GM23248 (cell line): Measurements from ENCODE around the gene BLOC1S1. TPM values are rescaled to one million over a fixed set of nuclear protein-coding genes. Genes with fewer than 3 reads are reported as not detected.
A peak's percentile ranks its signal among the peaks of the same experiment; 100 is the strongest.

Experiments used
- DNase-seq: peaks from one replicate; pipeline ENCODE4 v3.0.0-alpha.2; 2015
- H2AFZ ChIP-seq: fragments of 200-600 bp; sonication (generic); 2 replicates; pipeline ENCODE4 v1.6.1; 2016; ENCODE audit warnings: antibody characterized with exemption
- H3F3A ChIP-seq: fragments of 200-600 bp; sonication (generic); 2 replicates; pipeline ENCODE4 v1.6.1; 2016; ENCODE audit warnings: mild to moderate bottlenecking, antibody characterized with exemption, mixed run types; ENCODE audit not compliant: insufficient read depth
- H3K27ac ChIP-seq: fragments of 200-600 bp; sonication (generic); 2 replicates; pipeline ENCODE4 v1.5.1; 2016; ENCODE audit warnings: mild to moderate bottlenecking
- H3K27me3 ChIP-seq: fragments of 200-600 bp; sonication (generic); replicated peaks from 2 replicates; pipeline ENCODE4 v1.6.1; 2016; ENCODE audit warnings: mild to moderate bottlenecking; ENCODE audit not compliant: insufficient read depth
- H3K36me3 ChIP-seq: fragments of 200-600 bp; sonication (generic); 2 replicates; pipeline ENCODE4 v1.6.1; 2016; ENCODE audit warnings: low read depth, mild to moderate bottlenecking
- H3K4me1 ChIP-seq: fragments of 200-600 bp; sonication (generic); 2 replicates; pipeline ENCODE4 v1.6.1; 2016; ENCODE audit warnings: mild to moderate bottlenecking; ENCODE audit not compliant: insufficient read depth
- H3K4me2 ChIP-seq: fragments of 200-600 bp; sonication (generic); one replicate; pipeline ENCODE4 v1.6.1; 2016; ENCODE audit warnings: mild to moderate bottlenecking; ENCODE audit not compliant: unreplicated experiment
- H3K4me3 ChIP-seq: fragments of 200-600 bp; sonication (generic); 2 replicates; pipeline ENCODE4 v1.5.1; 2016; ENCODE audit warnings: mild to moderate bottlenecking
- H3K79me2 ChIP-seq: fragments of 200-600 bp; sonication (generic); 2 replicates; pipeline ENCODE4 v1.6.1; 2016; ENCODE audit warnings: mild to moderate bottlenecking; ENCODE audit not compliant: insufficient read depth
- H3K9ac ChIP-seq: fragments of 200-600 bp; sonication (generic); 2 replicates; pipeline ENCODE4 v1.6.1; 2016; ENCODE audit warnings: mild to moderate bottlenecking
- H3K9me2 ChIP-seq: fragments of 200-600 bp; sonication (generic); 2 replicates; pipeline ENCODE4 v1.6.1; 2016; ENCODE audit warnings: mixed run types, mild to moderate bottlenecking, moderate library complexity; ENCODE audit not compliant: insufficient read depth
- H3K9me3 ChIP-seq: fragments of 200-600 bp; sonication (generic); one replicate; pipeline ENCODE4 v1.6.1; 2017; ENCODE audit warnings: low read depth
- H4K20me1 ChIP-seq: fragments of 200-600 bp; sonication (generic); 2 replicates; pipeline ENCODE4 v1.6.0; 2016; ENCODE audit not compliant: insufficient read depth
- EZH2 ChIP-seq: fragments of 200-600 bp; sonication (generic); IDR thresholded peaks from 2 replicates; pipeline ENCODE4 v1.6.1; 2018; ENCODE audit warnings: antibody characterized with exemption, mild to moderate bottlenecking; ENCODE audit not compliant: insufficient read depth, poor library complexity, severe bottlenecking
- EZH2phosphoT487 ChIP-seq: fragments of 200-600 bp; sonication (generic); IDR thresholded peaks from 2 replicates; pipeline ENCODE4 v1.6.1; 2018; ENCODE audit warnings: antibody characterized with exemption, moderate library complexity, mild to moderate bottlenecking, low read depth; ENCODE audit not compliant: insufficient read depth
- WGBS, 2 experiments: methylation state at CpG; one replicate each; pipeline ENCODE4 v1.1.6; 2015 to 2017; ENCODE audit warnings: low lambda C conversion rate in 2 of 2, low coverage in 1 of 2; ENCODE audit errors: missing lambda C conversion rate in 2 of 2; 5-methylcytosine and 5-hydroxymethylcytosine counted together
- in situ Hi-C: fragments of 300-500 bp; cut with MboI; formaldehyde crosslinking; loops from 2 replicates; pipeline ENCODE4 v1.15.0; 2020
- polyA plus RNA-seq: library from polyadenylated mRNA; unstranded; fragments of >200 nt; fragmentation: Nextera tagmentation; extraction: Ambion mirVana; gene quantifications from 2 replicates; pipeline ENCODE4 v1.2.1, GENCODE V29; 2016
- total RNA-seq: library from RNA; depleted of rRNA; stranded (reverse); fragments of >200 nt; shearing (Covaris generic); gene quantifications from 2 replicates; pipeline ENCODE4 v1.2.3, GENCODE V29; 2014

Gene BLOC1S1
- total and polyA plus RNA-seq, 2 experiments from 2014 or later: 110 to 193 TPM

GRCh38 chr12:55744340-55745030 lies 28.6 kb downstream of the BLOC1S1 start:
- TF ChIP-seq EZH2 (no peak), EZH2phosphoT487 (no peak)
- H4K20me1 ChIP-seq: no peaks in the 10 kb centered on the region
- in situ Hi-C loops: no loop called here
- peaks cover 26% of the 10 kb centered on the region for H3F3A ChIP-seq
- H3K4me1 ChIP-seq: peaks cover 31% of the 10 kb centered on the region
- 34 to 35% methylated on average over 10 to 11 of the region's 11 CpGs for WGBS, 2 experiments
- no peaks in the 10 kb centered on the region for H3K9me2 ChIP-seq
- peak overlapping the region; percentile 93 for H3K4me2 ChIP-seq
- H3K4me3 ChIP-seq: peak overlapping the region; percentile 96
- H3K9ac ChIP-seq: peak overlapping the region; percentile 67
- no peaks in the 10 kb centered on the region for H3K27me3 ChIP-seq
- DNase-seq: no peak
- 0 out of 2 replicates have a peak, but pooled peaks cover 3% of the 10 kb centered on the region for H3K79me2 ChIP-seq
- H3K27ac ChIP-seq: no peak overlapping the region
- no peaks in the 10 kb centered on the region for H3K9me3 ChIP-seq
- H3K36me3 ChIP-seq: no peaks in the 10 kb centered on the region
- peak overlapping the region; percentile 86 for H2AFZ ChIP-seq

GRCh38 chr12:55745361-55746173 lies 29.7 kb downstream of the BLOC1S1 start:
- H3K27me3 ChIP-seq: no peaks in the 10 kb centered on the region
- H3K4me1 ChIP-seq: peaks cover 31% of the 10 kb centered on the region
- 24 to 26% methylated on average over 10 to 13 of the region's 13 CpGs for WGBS, 2 experiments
- no peaks in the 10 kb centered on the region for H4K20me1 ChIP-seq
- H3K9me3 ChIP-seq: no peaks in the 10 kb centered on the region
- 0 out of 2 replicates have a peak, but pooled peaks cover 3% of the 10 kb centered on the region for H3K79me2 ChIP-seq
- H3K9ac ChIP-seq: no peak overlapping the region
- H3F3A ChIP-seq: peaks cover 26% of the 10 kb centered on the region
- H3K4me2 ChIP-seq: peak overlapping the region; percentile 12
- H3K36me3 ChIP-seq: no peaks in the 10 kb centered on the region
- in situ Hi-C loops: no loop called here
- no peak overlapping the region for H2AFZ ChIP-seq
- no peak for TF ChIP-seq EZH2
- no peak for TF ChIP-seq EZH2phosphoT487
- peak; percentile 35 for DNase-seq
- no peak overlapping the region for H3K27ac ChIP-seq
- H3K4me3 ChIP-seq: 0 out of 2 replicates have a peak overlapping the region, but pooled peaks have one; percentile 18
- no peaks in the 10 kb centered on the region for H3K9me2 ChIP-seq

GRCh38 chr12:55746174-55746912 lies 30.5 kb downstream of the BLOC1S1 start:
- Histone ChIP-seq H3K79me2 (0 out of 2 replicates have a peak, but pooled peaks cover 3% of the 10 kb centered on the region), H2AFZ (no peak overlapping the region), H3F3A (peaks cover 26% of the 10 kb centered on the region), H3K36me3 (no peaks in the 10 kb centered on the region), H3K4me3 (no peak overlapping the region), H3K27ac (peak overlapping the region; percentile 21; the same call in 1 of the 2 replicates), H3K4me1 (peaks cover 31% of the 10 kb centered on the region), H3K27me3 (no peaks in the 10 kb centered on the region), H3K9ac (no peak overlapping the region), H3K9me3 (no peaks in the 10 kb centered on the region), H4K20me1 (no peaks in the 10 kb centered on the region), H3K9me2 (no peaks in the 10 kb centered on the region), H3K4me2 (no peak overlapping the region)
- 38 to 50% methylated on average over 3 of the region's 3 CpGs for WGBS, 2 experiments
- in situ Hi-C loops: no loop called here
- TF ChIP-seq EZH2: no peak
- TF ChIP-seq EZH2phosphoT487: no peak
- peak; percentile 53 for DNase-seq

- H2AFZ ChIP-seq: no peak overlapping the region
- H3K4me1 ChIP-seq: peaks cover 31% of the 10 kb centered on the region
- 0 out of 2 replicates have a peak, but pooled peaks cover 3% of the 10 kb centered on the region for H3K79me2 ChIP-seq
- H4K20me1 ChIP-seq: no peaks in the 10 kb centered on the region
- H3K4me2 ChIP-seq: no peak overlapping the region
- no peaks in the 10 kb centered on the region for H3K27me3 ChIP-seq
- H3K9me2 ChIP-seq: no peaks in the 10 kb centered on the region
- H3K36me3 ChIP-seq: no peaks in the 10 kb centered on the region
- H3F3A ChIP-seq: peaks cover 26% of the 10 kb centered on the region
- no peak overlapping the region for H3K9ac ChIP-seq
- TF ChIP-seq EZH2phosphoT487: no peak
- no peak for TF ChIP-seq EZH2
- H3K27ac ChIP-seq: 0 out of 2 replicates have a peak overlapping the region, but pooled peaks have one; percentile 21
- H3K9me3 ChIP-seq: no peaks in the 10 kb centered on the region
- no peak for DNase-seq
- H3K4me3 ChIP-seq: no peak overlapping the region
- in situ Hi-C loops: no loop called here
Observed at GRCh38 chr12:55746913-55747231, 31.0 kb downstream of the BLOC1S1 start.
